ENCODE results near the gene UGT1A9. TPM values are rescaled to one million over a fixed set of nuclear protein-coding genes. Genes with fewer than 3 reads are reported as not detected.

UGT1A9 gene
- total and polyA plus RNA-seq, 3 experiments from 2014 or later = not detected

DNA sequence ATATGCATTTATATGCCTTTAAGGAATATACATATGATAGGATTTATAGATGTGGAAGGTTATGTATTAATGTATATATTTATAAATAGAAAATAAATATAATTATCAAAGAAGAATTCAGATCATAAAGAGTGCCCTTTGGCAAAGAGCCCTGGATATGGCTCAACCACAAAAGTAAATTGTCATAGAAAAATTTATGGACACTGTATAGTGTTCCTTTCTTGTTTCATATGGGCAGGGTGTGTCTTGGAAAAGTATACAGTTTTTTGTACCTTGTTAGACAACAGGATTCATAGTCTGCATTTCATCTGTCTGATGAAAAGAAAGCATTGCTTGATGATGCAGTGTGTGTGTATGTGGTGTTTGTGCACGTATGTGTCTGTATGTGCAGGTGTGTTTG lies 12.9 kb downstream of the UGT1A9 start:
- no peaks in the 10 kb centered on the region for H3K9me3 Mint-ChIP-seq
- no peak overlapping the region for H3K27ac Mint-ChIP-seq
- ChIA-PET CTCF (no interaction called here), POLR2A (no interaction called here)
- H3K27me3 Mint-ChIP-seq = peaks cover 13 to 36% of the 10 kb centered on the region in 2 donors
- DNase-seq = no peak
- no peaks in the 10 kb centered on the region for H3K4me1 Mint-ChIP-seq
- no peak overlapping the region for H3K4me3 Mint-ChIP-seq
- no peak overlapping the region for H3K4me3 ChIP-seq (ENCODE audit: low read length)
- H3K4me1 ChIP-seq (ENCODE audit: insufficient read depth, low read length) = no peaks in the 10 kb centered on the region
- H3K27me3 ChIP-seq (ENCODE audit: insufficient read depth, low read length, poor library complexity, severe bottlenecking) = no peaks in the 10 kb centered on the region
- no peaks in the 10 kb centered on the region for H3K9me3 ChIP-seq (ENCODE audit: low read length)
- no peaks in the 10 kb centered on the region for H3K36me3 ChIP-seq (ENCODE audit: insufficient read depth, low read length)
- no peak overlapping the region for H3K27ac ChIP-seq (ENCODE audit: low read depth, low read length)
- no peaks in the 10 kb centered on the region for H3K36me3 Mint-ChIP-seq

DNA sequence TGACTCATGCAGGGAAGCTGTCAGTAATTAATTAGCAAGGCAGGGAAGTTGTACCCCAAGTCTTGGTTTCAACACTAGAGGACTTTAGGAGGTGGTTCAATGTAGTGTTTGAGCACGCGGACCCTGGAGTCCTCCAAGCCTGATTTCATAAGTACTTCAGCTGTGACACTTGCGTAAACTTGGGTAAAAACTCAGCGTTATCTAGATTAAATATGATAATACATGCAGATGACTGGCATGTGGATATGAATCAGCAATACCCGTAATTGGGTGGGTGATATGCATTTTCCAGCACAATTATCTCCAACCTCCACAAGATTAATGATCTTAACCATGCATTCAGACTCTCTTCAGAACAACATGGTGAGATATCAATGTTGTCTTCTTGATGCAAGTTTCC lies 15.2 kb downstream of the UGT1A9 start:
- no peak overlapping the region for H3K4me3 Mint-ChIP-seq

DNA sequence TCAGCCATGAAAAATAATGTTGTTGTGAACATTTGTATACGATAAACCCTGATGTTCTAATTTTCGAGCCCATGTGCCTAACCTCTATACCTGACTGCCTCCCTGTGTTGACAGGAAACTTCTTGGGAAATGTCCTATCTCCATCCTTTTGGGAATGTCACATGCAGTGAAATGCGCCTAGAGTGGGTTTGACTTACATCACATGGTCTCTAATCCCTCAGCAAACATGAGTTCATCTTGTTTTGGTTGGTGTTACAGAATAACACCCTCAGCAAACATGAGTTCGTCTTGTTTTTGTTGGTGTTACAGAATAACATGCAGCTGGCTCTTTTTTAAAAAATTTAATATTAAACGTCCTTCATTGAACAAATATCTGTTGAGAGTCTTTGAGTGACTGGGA lies 16.6 kb downstream of the UGT1A9 start:
- Histone ChIP-seq H3K27me3 (ENCODE audit: insufficient read depth, low read length, poor library complexity, severe bottlenecking) (no peaks in the 10 kb centered on the region), H3K36me3 (ENCODE audit: insufficient read depth, low read length) (no peaks in the 10 kb centered on the region), H3K9me3 (ENCODE audit: low read length) (no peaks in the 10 kb centered on the region), H3K4me1 (ENCODE audit: insufficient read depth, low read length) (no peaks in the 10 kb centered on the region), H3K4me3 (ENCODE audit: low read length) (no peak overlapping the region), H3K27ac (ENCODE audit: low read depth, low read length) (no peak overlapping the region)
- ChIA-PET POLR2A (no interaction called here), CTCF (no interaction called here)
- no peak overlapping the region for H3K4me3 Mint-ChIP-seq
- no peaks in the 10 kb centered on the region for H3K4me1 Mint-ChIP-seq
- no peaks in the 10 kb centered on the region for H3K9me3 Mint-ChIP-seq
- no peak overlapping the region for H3K27ac Mint-ChIP-seq
- DNase-seq = no peak
- peaks cover 8 to 48% of the 10 kb centered on the region in 2 donors for H3K27me3 Mint-ChIP-seq
- no peaks in the 10 kb centered on the region for H3K36me3 Mint-ChIP-seq

More for the DNA sequence above, 15.2 kb downstream of the UGT1A9 start:
- H3K27me3 ChIP-seq (ENCODE audit: insufficient read depth, low read length, poor library complexity, severe bottlenecking) = no peaks in the 10 kb centered on the region
- H3K4me1 ChIP-seq (ENCODE audit: insufficient read depth, low read length) = no peaks in the 10 kb centered on the region
- H3K36me3 Mint-ChIP-seq = no peaks in the 10 kb centered on the region
- no peak overlapping the region for H3K27ac ChIP-seq (ENCODE audit: low read depth, low read length)
- H3K4me3 ChIP-seq (ENCODE audit: low read length) = no peak overlapping the region
- H3K27me3 Mint-ChIP-seq = peaks cover 12 to 43% of the 10 kb centered on the region in 2 donors
- no peak for DNase-seq
- no peaks in the 10 kb centered on the region for H3K36me3 ChIP-seq (ENCODE audit: insufficient read depth, low read length)
- ChIA-PET POLR2A (no interaction called here), CTCF (no interaction called here)
- H3K27ac Mint-ChIP-seq = no peak overlapping the region
- H3K9me3 Mint-ChIP-seq = no peaks in the 10 kb centered on the region
- H3K4me1 Mint-ChIP-seq = no peaks in the 10 kb centered on the region
- no peaks in the 10 kb centered on the region for H3K9me3 ChIP-seq (ENCODE audit: low read length)

DNA sequence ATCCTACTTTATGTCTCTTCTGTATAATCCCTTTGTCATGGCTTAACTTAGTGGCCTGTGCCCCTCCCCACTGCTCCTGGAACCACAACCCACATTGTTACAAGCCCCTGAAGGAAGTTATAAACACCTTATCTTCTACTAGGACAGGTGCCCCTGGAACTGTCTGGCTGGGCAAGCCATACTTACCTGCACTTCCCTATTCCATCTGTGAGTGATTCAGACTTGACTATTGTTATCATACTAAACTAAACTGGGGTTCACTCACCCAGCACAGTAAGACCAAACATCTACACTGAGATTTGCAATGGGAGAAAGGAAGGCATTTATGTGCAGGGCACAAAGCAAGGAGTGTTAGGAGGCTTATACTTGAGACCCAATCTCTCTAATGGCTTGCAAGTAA lies 17.3 kb downstream of the UGT1A9 start:
- Mint-ChIP-seq H3K9me3 (no peaks in the 10 kb centered on the region), H3K27ac (no peak overlapping the region), H3K27me3 (peaks cover 11 to 53% of the 10 kb centered on the region in 2 donors), H3K4me3 (no peak overlapping the region), H3K36me3 (no peaks in the 10 kb centered on the region), H3K4me1 (no peaks in the 10 kb centered on the region)
- no peaks in the 10 kb centered on the region for H3K27me3 ChIP-seq (ENCODE audit: insufficient read depth, low read length, poor library complexity, severe bottlenecking)
- DNase-seq = no peak
- H3K9me3 ChIP-seq (ENCODE audit: low read length) = no peaks in the 10 kb centered on the region
- no peaks in the 10 kb centered on the region for H3K36me3 ChIP-seq (ENCODE audit: insufficient read depth, low read length)
- ChIA-PET POLR2A (no interaction called here), CTCF (no interaction called here)
- no peak overlapping the region for H3K4me3 ChIP-seq (ENCODE audit: low read length)
- no peaks in the 10 kb centered on the region for H3K4me1 ChIP-seq (ENCODE audit: insufficient read depth, low read length)
- no peak overlapping the region for H3K27ac ChIP-seq (ENCODE audit: low read depth, low read length)

DNA sequence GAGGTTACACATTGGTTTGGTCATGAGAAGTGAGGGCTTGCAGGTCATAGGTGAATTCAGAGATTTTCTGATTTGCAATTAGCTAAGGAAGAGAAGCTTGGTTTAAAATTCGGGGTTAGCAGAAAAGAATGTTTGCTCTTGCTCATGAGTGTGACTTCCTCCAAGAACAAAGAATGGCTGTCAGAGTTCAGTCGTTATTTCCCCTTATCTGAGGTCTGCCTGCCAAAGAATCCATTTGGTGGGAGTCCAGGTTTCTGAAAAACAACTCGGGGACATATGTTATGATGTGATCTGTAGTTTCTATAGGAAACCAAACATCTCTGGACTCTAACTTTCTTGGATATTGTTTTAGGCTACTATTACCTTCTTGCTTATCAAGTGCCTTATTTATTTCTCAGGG lies 17.8 kb downstream of the UGT1A9 start:
- ChIA-PET POLR2A (no interaction called here), CTCF (no interaction called here)
- Histone ChIP-seq H3K4me3 (ENCODE audit: low read length) (no peak overlapping the region), H3K27ac (ENCODE audit: low read depth, low read length) (no peak overlapping the region), H3K4me1 (ENCODE audit: insufficient read depth, low read length) (no peaks in the 10 kb centered on the region), H3K9me3 (ENCODE audit: low read length) (no peaks in the 10 kb centered on the region), H3K27me3 (ENCODE audit: insufficient read depth, low read length, poor library complexity, severe bottlenecking) (no peaks in the 10 kb centered on the region), H3K36me3 (ENCODE audit: insufficient read depth, low read length) (no peaks in the 10 kb centered on the region)
- H3K4me3 Mint-ChIP-seq = no peak overlapping the region
- H3K4me1 Mint-ChIP-seq = no peaks in the 10 kb centered on the region
- no peaks in the 10 kb centered on the region for H3K9me3 Mint-ChIP-seq
- DNase-seq = no peak
- H3K27me3 Mint-ChIP-seq = peaks cover 11 to 53% of the 10 kb centered on the region in 2 donors
- no peaks in the 10 kb centered on the region for H3K36me3 Mint-ChIP-seq
- no peak overlapping the region for H3K27ac Mint-ChIP-seq

DNA sequence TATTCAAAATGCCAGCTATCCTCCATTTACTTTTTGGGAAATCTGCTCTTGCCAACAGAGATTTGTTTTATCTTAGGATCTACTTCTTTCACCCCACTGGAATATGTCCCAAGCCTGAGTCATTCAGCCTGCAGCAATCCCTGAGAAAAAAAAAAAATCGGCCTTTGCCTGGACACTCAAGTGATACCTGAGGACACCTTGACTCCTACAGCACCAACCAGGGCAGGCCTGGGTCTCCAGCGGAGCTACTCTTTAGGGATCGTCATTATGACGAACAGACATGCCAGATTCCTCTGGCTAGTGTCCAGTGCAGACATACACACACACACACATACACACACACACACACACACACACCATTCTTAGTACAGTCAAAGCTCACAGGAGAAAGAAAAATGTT lies 18.7 kb downstream of the UGT1A9 start:
- no peak overlapping the region for H3K4me3 ChIP-seq (ENCODE audit: low read length)
- CTCF ChIA-PET = no interaction called here
- H3K9me3 ChIP-seq (ENCODE audit: low read length) = no peaks in the 10 kb centered on the region
- no peaks in the 10 kb centered on the region for H3K4me1 ChIP-seq (ENCODE audit: insufficient read depth, low read length)
- peaks cover 13 to 49% of the 10 kb centered on the region in 2 donors for H3K27me3 Mint-ChIP-seq
- DNase-seq = no peak
- H3K36me3 Mint-ChIP-seq = no peaks in the 10 kb centered on the region
- no peak overlapping the region for H3K4me3 Mint-ChIP-seq
- no peak overlapping the region for H3K27ac ChIP-seq (ENCODE audit: low read depth, low read length)
- H3K4me1 Mint-ChIP-seq = no peaks in the 10 kb centered on the region
- no peaks in the 10 kb centered on the region for H3K27me3 ChIP-seq (ENCODE audit: insufficient read depth, low read length, poor library complexity, severe bottlenecking)
- H3K27ac Mint-ChIP-seq = no peak overlapping the region
- H3K36me3 ChIP-seq (ENCODE audit: insufficient read depth, low read length) = no peaks in the 10 kb centered on the region
- POLR2A ChIA-PET = no interaction called here
- H3K9me3 Mint-ChIP-seq = no peaks in the 10 kb centered on the region

DNA sequence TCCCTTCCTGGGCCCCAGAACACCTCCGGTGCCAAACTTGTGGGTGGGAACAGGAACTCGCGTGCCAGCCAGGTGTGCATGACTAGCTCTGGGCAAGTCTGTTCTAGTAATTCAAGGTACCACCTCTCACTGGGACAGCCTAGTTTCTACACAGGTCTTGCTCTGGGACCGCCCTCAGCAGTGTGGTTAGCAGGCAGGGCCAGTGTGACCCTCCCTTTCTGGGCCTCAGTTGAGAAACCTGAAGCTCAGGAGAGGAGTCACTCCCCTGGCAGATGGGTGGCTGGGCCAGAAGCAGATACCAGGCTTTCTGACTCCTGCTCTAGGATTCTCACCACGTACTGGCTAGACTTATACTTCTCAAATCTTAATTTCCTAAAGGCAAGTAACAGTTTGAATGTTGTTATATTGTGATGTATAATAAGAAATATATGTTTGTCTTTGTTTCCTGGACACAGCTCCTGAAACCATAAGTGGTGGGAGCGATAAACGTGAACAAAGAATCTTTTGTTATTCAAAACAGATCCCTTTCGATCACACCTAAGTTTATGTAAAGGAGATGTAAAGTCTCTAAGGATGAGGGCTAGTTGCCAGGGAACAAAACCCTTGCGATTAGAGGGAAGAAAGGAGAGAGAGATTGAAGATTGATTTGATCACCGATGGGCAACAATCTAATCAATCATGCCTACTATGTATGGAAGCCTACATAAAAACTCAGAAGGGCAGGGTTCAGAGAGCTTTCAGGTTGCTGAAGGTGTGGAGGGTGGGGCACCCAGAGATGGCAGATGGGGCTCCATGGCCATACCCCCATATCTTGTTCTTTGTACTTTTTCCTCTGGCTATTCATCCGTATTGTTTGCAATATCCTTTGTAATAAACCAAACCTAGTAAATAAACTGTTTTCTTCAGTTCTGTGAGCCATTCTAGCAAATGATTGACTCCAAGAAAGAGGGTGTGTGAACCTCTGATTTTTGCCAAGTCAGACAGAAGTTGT lies 20.0 kb downstream of the UGT1A9 start:
- Mint-ChIP-seq H3K36me3 (no peaks in the 10 kb centered on the region), H3K27me3 (peaks cover 11 to 44% of the 10 kb centered on the region in 2 donors), H3K4me1 (no peaks in the 10 kb centered on the region), H3K4me3 (no peak overlapping the region), H3K9me3 (no peaks in the 10 kb centered on the region), H3K27ac (peak overlapping the region in 1 of 8 donors; percentile 59)
- Histone ChIP-seq H3K27me3 (ENCODE audit: insufficient read depth, low read length, poor library complexity, severe bottlenecking) (no peaks in the 10 kb centered on the region), H3K36me3 (ENCODE audit: insufficient read depth, low read length) (no peaks in the 10 kb centered on the region), H3K27ac (ENCODE audit: low read depth, low read length) (no peak overlapping the region), H3K4me3 (ENCODE audit: low read length) (no peak overlapping the region), H3K4me1 (ENCODE audit: insufficient read depth, low read length) (no peaks in the 10 kb centered on the region), H3K9me3 (ENCODE audit: low read length) (no peaks in the 10 kb centered on the region)
- ChIA-PET CTCF (no interaction called here), POLR2A (no interaction called here)
- no peak for DNase-seq

DNA sequence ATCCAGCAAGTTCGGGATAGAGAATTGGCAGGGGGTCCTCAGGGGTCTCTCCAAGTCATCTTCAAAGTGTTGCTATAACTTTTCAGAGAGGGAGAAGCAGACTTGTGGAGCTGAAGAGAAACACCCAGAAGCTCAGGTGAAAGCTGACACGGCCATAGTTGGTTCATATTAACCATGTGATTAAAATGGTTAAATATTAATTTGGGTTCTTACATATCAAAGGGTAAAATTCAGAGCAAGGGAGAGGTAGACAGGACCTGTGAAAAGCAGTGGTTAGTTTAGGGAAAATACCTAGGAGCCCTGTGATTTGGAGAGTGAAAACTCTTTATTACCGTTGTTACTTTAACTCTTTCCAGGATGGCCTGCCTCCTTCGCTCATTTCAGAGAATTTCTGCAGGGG lies 20.9 kb downstream of the UGT1A9 start, which contains the start of gene UGT1A6:
Gene UGT1A6 (plus strand): TSS at position 243 of the 400 bp plus-strand sequence. CDS start 115 bp downstream, at position 358.
- CTCF ChIA-PET = no interaction called here
- H3K27ac ChIP-seq (ENCODE audit: low read depth, low read length) = no peak within 1 kb of the TSS
- H3K4me3 ChIP-seq (ENCODE audit: low read length) = no peak within 1 kb of the TSS
- Mint-ChIP-seq H3K4me1 (no peaks in the 10 kb centered on the region), H3K27ac (peak within 1 kb of the TSS in 1 of 8 donors; percentile 8), H3K27me3 (peaks cover 10 to 47% of the 10 kb centered on the region in 2 donors), H3K4me3 (no peak within 1 kb of the TSS), H3K36me3 (no peaks in the 10 kb centered on the region), H3K9me3 (no peaks in the 10 kb centered on the region)
- POLR2A ChIA-PET = no interaction called here
- no peaks in the 10 kb centered on the region for H3K4me1 ChIP-seq (ENCODE audit: insufficient read depth, low read length)
- no peak for DNase-seq
- H3K9me3 ChIP-seq (ENCODE audit: low read length) = no peaks in the 10 kb centered on the region
- no peaks in the 10 kb centered on the region for H3K36me3 ChIP-seq (ENCODE audit: insufficient read depth, low read length)
- H3K27me3 ChIP-seq (ENCODE audit: insufficient read depth, low read length, poor library complexity, severe bottlenecking) = no peaks in the 10 kb centered on the region

Measured in CD8-positive, alpha-beta memory T cell (primary cell).